ENCODE results near the gene GPX5. TPM values are rescaled to one million over a fixed set of nuclear protein-coding genes. Genes with fewer than 3 reads are reported as not detected.
"Not testable (repeated sequence)": the region's sequence is repeated elsewhere in the genome, so short reads cannot be mapped to it uniquely, and the experiment has no call there.

The GPX5 gene
- total RNA-seq, 1 donor, result not detected

- no peak for DNase-seq (ENCODE audit: low read depth)
- H3K4me3 ChIP-seq (ENCODE audit: low read depth, low read length), result no peak overlapping the region
- TF ChIP-seq CTCF (IDR thresholded peaks at IDR 0.05; ENCODE audit: insufficient read depth, low read length), result no peak
These were observed 27.8 kb upstream of the GPX5 start for GRCh38 chr6:28497893-28498292.

- no peak for DNase-seq (ENCODE audit: low read depth)
- no peak for TF ChIP-seq CTCF (IDR thresholded peaks at IDR 0.05; ENCODE audit: insufficient read depth, low read length)
- no peak overlapping the region for H3K4me3 ChIP-seq (ENCODE audit: low read depth, low read length)
These were observed 24.4 kb upstream of the GPX5 start for GRCh38 chr6:28501259-28501658.

GRCh38 chr6:28502136-28502535, 23.5 kb upstream of the GPX5 start:
- not testable (repeated sequence) for H3K4me3 ChIP-seq (ENCODE audit: low read depth, low read length); DNase-seq (ENCODE audit: low read depth)

GRCh38 chr6:28502709-28503305, 22.9 kb upstream of the GPX5 start:
- not testable (repeated sequence) for H3K4me3 ChIP-seq (ENCODE audit: low read depth, low read length); DNase-seq (ENCODE audit: low read depth)

GRCh38 chr6:28505733-28506132, 19.9 kb upstream of the GPX5 start:
- H3K4me3 ChIP-seq (ENCODE audit: low read depth, low read length), result no peak overlapping the region
- no peak for TF ChIP-seq CTCF (IDR thresholded peaks at IDR 0.05; ENCODE audit: insufficient read depth, low read length)
- DNase-seq (ENCODE audit: low read depth), result no peak

GRCh38 chr6:28506807-28507475, 18.7 kb upstream of the GPX5 start:
- no peak for DNase-seq (ENCODE audit: low read depth)
- H3K4me3 ChIP-seq (ENCODE audit: low read depth, low read length), result no peak overlapping the region
- TF ChIP-seq CTCF (IDR thresholded peaks at IDR 0.05; ENCODE audit: insufficient read depth, low read length), result no peak

GRCh38 chr6:28511628-28512300, 13.9 kb upstream of the GPX5 start:
- TF ChIP-seq CTCF (IDR thresholded peaks at IDR 0.05; ENCODE audit: insufficient read depth, low read length), result no peak

GRCh38 chr6:28512387-28512786, 13.3 kb upstream of the GPX5 start:
- not testable (repeated sequence) for DNase-seq (ENCODE audit: low read depth); H3K4me3 ChIP-seq (ENCODE audit: low read depth, low read length)

More at GRCh38 chr6:28511628-28512300, 13.9 kb upstream of the GPX5 start:
- no peak overlapping the region for H3K4me3 ChIP-seq (ENCODE audit: low read depth, low read length)
- DNase-seq (ENCODE audit: low read depth), result no peak

All from fibroblast of the aortic adventitia (primary cell).